Right kidney (tissue), 9 donors: ENCODE data around the gene ACVRL1.

Experiments used
- DNase-seq: peaks from one replicate; pipeline ENCODE4 v3.0.0-alpha.2; 2016
- long read RNA-seq, 8 donors: transcript quantifications; one replicate each; lab custom pipeline, GENCODE V29; 2026

ACVRL1 gene
- long read RNA-seq, donor 1, transcript ACVRL1-201 (10 exons, 1,971 nt), result major isoform, 7 of 8 reads
- long read RNA-seq, donor 1, partial matches to known transcripts, result 0 of 8 reads
- long read RNA-seq, donor 1, other reads (novel, unspliced or antisense), result 0 of 8 reads
- long read RNA-seq, donor 2, partial matches to known transcripts, result 0 of 1 reads
- long read RNA-seq, donor 2, other reads (novel, unspliced or antisense), result 0 of 1 reads
- long read RNA-seq, donor 3, partial matches to known transcripts, result 0 of 1 reads
- long read RNA-seq, donor 3, other reads (novel, unspliced or antisense), result 0 of 1 reads
- long read RNA-seq, donor 4, partial matches to known transcripts, result 0 of 1 reads
- long read RNA-seq, donor 4, other reads (novel, unspliced or antisense), result 0 of 1 reads
- long read RNA-seq, donor 5, partial matches to known transcripts, result 14 of 16 reads
- long read RNA-seq, donor 5, other reads (novel, unspliced or antisense), result 0 of 16 reads
- long read RNA-seq, donor 6, partial matches to known transcripts, result 0 of 3 reads
- long read RNA-seq, donor 6, other reads (novel, unspliced or antisense), result 0 of 3 reads
- long read RNA-seq, donor 7, partial matches to known transcripts, result 0 of 4 reads
- long read RNA-seq, donor 7, other reads (novel, unspliced or antisense), result 0 of 4 reads
- long read RNA-seq, donor 8, partial matches to known transcripts, result 0 of 2 reads
- long read RNA-seq, donor 8, other reads (novel, unspliced or antisense), result 0 of 2 reads

DNA sequence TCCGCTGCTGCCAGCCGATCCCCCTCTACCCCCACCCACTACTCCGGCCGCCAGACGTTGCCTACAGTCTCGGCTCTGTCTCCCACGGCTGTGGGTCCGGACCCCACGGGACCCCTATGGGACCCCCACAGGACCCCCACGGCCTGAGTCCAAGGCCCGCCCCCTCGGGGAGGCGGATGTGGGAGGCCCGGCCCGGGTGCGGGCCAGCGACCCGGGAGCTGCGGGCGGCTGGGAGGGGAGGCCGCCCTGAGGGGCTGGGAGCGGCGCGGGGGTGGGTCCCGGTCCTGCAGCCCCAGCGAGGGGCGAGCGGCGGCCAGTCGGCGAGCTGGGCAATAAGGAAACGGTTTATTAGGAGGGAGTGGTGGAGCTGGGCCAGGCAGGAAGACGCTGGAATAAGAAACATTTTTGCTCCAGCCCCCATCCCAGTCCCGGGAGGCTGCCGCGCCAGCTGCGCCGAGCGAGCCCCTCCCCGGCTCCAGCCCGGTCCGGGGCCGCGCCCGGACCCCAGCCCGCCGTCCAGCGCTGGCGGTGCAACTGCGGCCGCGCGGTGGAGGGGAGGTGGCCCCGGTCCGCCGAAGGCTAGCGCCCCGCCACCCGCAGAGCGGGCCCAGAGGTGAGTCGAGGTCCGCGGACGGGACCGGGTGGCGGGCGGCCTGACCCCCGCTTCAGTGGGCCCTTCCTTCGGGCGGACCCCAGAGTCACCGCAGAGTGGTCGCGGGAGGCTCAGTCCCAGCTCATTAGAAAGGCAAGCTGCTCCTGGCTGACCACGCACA, at the start of gene ACVRL1:
TSS of gene ACVRL1 (plus strand) at position 422 of the 773 bp plus-strand sequence. CDS start 4,971 bp downstream, outside the sequence.
- DNase-seq, result peak; percentile 69

DNA sequence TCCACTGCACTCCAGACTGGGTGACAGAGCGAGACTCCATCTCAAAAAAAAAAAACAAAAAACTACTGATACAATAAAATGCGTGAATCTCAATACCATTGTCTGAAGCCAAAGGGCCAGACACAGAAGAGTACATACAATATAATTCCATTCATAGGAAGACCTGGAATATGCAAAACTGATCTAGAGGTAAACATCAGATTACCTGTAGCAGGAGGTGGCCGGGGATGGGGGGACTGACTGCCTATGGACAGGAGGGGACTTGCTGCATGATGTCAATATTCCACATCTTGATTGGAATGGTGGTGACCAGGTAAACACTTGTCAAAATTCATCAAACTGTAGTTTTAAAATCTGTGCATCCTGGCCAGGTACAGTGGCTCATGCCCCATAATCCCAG, 46.3 kb upstream of the ACVRL1 start:
- DNase-seq, result no peak

DNA sequence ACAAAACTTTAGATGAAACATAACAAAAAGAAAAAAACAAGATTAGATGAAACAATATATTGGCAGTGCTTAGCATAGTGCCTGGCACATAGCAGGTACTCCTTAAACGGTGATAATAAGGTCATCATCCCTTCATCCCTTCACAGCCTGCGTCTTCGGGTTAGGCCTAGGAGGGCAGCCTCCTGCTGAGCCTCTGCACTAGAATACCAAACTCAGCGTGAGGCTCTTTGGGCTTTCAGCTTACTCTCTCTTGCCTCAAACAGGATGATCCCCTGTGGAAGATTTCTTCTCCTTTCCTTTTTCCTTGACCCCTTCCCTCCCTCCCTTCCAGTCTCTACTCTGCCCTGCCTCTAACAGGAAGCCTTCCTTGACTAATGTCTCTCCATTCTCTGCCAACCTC, 44.4 kb upstream of the ACVRL1 start:
- no peak for DNase-seq

DNA sequence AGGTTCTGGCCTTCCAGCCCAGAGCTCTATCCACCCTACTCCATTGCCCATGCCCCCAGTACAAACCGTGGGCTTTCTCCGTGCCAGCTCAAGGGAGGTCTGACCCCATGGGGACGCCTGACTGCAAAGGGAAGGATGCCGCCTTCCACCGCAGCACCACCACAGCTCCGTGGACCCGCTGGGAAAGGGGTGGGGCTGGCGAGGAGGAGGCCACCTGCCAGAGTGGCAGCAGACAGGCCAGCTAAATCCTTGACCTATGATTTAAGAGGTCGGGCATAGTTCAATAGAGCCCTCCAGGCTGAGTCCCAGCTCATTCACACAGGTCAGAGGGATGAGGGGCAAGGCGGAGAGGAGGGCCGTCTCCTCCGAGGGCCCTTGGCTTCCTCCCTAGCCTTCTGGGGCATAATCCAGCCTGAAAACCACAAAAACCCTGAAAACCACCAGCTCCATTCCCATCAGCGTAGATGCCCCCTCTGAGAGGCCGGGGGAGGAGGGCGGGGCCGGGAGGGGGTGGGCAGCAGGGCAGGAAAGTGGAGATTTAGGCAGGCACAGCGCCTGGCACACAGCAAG, 43.9 kb upstream of the ACVRL1 start:
- DNase-seq, result no peak

DNA sequence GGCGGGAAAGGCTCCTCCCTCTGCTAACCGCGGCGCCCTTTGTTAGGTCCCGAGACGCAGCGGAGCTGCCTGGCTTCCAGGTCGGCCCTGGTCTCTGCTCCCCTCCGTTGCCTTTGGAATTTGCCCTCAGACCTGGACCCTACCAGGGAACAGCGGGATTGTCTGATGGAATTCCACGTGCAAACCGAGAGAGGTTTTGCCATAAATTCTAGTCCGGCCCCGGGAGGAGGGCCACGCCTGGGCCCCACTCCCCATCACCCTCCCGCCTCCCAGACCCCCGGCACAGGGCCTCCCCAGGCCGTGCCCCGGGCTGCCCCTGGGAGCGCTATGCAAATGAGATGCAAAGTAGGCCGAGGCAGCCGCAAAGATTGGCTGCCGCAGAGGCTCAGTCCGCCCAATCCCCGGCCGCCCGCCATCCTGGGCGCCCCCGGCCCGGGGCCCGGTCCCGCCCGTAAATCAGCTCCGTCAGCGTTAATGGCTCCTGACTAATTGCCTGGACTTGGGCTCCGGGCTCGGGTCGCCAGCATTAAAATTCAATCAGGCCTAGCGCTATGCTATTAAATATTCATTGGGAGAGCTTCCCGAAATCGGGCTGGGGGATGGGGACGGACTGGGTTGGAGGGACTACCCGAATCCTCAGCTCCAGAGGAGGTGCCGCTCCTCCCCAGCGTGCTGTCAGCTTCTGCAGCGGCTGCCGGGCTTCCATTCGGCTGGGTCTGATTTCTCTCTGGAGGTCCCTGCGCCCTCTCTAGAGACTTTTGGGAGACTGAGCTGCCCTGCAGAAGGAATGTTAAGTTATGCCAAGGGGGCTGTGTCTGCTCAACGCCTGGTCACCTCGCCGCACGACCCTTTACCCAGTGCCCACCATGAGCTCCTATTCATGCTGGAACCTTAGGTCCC, 43.1 kb upstream of the ACVRL1 start:
- peak; percentile 85 for DNase-seq

DNA sequence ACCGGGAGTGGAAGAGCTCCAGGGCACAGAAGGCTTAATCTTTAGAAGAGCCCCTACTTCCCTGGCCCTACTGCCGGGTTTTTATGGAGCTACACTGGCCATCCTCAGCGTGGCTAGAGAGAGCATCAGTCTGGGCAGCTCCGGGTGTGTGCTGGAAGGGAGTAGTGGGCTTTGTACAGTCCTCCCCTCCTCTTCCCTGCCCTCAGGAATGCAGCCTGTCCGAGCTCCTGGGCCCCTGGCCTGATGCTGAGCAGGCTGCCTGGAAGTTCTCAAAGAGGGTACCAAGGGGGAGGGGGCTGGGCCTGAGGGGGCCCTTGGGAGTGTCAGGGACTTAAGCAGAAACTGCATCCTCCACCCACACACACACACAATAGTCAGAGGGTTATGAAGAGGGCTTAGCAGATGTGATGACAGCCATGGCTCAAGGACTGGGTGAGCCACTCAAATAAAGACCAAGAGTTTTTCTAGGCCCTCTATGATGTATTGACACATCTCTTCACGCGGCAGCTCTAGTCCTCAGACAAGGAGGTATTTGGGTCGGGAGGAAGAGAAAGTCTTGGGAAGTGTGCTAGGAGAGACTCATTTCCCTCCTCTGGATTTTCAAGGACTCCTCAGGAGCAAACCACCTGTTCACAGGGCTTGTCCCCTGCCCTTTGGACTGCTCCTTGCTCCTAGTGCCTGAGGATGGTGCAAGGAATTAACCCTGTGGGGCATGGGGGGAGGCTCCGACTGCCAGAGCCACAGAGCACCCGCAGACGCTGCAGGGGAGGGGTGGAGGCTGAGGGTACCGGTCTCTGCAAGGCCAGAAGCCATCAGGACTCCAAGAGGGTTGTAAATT, 42.3 kb upstream of the ACVRL1 start:
- DNase-seq, result no peak

DNA sequence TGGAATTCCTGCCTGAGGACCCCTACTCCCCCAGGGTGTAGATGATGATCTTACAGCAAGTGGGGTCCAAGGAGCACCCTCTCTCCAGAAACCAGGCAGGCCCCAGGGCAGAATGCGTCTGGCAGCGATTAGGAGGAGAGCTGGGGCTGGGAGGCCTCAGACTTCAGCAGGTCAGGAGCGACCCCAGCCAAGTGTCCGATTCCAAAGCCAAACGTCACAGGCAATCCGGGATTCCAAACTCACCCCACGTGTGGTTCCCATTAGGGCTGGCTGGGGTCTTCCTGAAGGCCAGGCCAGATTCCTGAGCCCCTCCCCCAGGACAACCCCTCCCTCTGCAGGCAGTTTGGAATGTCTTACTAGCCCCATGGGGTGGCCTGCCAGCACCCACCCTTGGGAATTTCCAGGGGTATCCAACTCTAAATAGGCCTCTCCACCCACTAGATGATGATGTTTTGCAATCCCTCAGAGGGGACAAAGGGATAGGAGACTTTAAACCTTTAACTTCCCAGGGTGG, 41.5 kb upstream of the ACVRL1 start:
- DNase-seq, result no peak

DNA sequence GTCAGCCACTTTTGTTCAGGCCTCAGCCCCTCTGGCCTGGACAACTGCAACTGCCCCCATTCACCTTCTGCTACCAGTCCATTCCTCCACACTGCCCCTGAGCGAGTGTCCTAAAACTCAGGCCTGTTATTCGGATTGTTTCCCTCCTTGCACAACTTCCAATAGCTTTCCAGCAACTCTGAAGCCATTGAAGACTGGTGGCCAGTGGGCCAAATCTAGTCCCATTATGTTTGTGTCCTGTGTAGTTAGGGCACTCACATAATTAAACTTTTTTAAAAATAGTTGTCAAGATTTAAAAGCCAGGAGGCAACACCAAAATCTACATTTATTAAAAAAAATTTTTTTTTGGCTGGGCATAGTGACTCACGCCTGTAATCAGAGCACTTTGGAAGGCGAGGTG, 41.0 kb upstream of the ACVRL1 start:
- no peak for DNase-seq

DNA sequence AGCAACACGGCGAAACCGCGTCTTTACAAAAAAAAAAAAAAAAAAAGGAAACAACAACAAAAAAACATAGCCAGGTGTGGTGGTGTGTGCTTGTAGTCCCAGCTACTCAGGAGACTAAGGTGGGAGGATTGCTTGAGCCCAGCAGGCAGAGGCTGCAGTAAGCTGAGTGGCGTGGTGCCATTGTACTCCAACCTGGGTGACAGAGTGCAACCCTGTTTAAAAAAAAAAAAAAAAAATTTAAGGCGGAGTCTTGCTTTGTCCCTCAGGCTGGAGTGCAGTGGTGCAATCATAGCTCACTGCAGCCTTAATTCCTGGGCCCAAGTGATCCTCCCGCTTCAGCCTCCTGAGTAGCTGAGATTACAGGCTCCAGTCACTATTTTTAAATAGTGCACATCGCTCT, 40.5 kb upstream of the ACVRL1 start:
- no peak for DNase-seq

DNA sequence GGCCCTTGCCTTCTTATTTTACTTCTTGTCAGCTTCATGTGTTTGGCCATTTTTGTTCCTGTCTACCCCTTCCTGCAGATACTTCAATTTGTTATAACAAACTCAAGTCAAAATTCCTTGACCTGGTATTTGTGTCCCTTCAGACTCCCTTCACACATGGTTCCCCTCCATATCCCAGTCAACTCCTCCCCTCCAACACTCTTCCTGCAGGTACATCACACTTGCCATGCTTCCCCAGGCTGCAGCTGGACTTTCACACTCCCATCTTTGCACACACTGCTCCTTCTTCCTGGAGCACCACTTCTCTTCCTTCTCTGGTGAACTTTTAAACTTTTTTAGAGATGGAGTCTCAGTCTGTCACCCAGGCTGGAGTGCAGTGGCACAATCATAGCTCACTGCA, 39.9 kb upstream of the ACVRL1 start:
- no peak for DNase-seq

DNA sequence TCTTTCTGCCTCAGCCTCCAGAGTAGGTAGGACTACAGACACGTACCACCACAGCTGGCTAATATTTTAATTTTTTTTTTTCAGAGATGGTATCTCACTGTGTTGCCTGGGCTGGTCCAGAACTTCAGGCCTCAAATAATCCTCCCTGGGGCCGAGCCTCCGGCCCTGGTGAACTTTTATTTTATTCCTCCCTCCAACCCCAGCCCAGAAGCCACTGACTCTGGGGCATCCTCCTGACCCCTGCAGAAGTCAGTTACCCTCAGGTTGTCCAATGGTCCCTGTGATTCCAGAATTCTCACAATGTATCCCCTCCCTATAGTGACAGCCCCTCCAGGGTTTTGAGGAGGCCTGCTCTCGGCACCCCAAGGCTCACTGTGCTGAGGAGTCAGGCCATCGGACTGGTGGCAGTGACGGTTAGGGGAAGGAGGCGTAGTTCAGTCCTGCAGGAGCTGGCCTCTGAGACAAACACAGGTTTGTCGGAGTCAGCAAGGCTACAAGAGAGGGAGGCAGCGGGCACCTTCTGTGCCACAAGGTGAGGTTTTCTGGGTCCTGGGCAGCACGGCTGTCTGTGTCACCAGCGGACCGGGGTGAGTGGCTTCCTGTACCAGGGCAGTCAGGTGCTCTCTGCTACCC, 39.4 kb upstream of the ACVRL1 start:
- no peak for DNase-seq

DNA sequence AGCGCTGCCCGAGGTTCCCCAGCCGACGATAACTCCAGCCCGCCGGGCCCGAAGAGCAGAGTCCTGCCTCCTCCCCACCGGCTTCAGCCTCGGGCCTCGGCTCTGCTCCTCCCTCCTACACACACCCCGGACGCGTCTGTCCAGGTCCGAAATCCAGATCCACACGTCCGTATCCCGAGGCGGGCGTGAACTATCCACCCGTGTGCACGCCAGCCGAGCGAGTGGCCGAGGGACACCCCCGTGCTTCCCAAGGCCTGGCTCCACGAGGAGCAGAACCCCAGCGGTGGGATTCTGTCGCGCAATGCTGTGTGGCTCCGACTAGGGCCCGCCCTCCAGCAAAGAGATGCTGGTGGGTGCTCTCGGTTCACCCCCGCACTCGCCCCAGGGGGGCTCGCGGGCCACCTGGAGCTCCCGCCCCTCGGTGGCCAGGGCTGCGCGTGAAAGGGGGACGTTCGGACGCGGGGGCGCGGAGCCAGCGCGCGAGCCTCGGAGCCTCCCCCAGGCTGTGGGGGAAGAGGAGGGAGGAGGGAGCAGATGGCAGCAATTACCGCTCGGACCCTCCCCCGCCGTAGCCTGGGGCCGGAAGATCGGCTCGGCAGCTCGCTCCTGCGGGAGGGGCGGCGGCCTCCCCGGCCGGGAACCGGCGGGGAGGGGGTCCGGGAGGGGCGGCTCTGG, 38.3 kb upstream of the ACVRL1 start:
- DNase-seq, result peak; percentile 89

DNA sequence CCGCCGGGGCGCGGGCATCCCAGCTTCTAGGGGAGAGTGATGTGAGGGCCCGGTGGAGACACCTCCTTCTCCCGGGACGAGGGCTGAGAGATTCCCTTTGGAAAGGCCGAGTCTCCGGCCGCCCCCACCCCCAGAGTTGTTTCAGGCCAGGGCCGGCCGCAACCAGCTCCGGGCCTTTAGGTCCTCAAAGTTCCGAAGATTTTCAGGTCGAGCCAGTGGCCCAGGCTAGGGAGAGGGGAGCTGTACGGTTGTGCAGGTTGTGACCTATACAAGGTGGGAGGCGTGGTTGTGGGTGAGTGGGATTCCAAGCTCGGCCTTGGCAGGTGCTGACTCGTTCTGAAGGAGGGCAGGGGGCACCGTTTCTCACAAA, 37.8 kb upstream of the ACVRL1 start:
- peak; percentile 61 for DNase-seq

DNA sequence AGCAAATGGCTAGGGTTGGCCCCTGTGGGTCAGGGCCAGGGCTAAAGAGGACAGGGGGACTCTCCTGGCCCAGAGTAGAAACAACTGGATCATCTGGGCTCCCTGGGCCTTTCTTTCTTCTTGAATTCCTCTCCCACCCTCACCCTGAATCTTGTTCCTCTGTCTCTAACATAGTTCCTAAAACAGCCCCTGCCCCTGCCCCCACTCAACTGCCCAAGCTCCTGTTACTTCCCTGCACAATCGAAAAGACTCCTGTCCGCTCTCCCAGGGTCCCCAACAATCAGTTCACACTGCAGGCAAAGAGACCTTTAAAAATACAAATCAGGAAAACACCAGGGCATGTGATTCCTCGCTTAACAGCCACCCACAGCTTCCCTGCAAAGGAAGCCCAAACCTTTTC, 37.4 kb upstream of the ACVRL1 start:
- DNase-seq, result no peak

DNA sequence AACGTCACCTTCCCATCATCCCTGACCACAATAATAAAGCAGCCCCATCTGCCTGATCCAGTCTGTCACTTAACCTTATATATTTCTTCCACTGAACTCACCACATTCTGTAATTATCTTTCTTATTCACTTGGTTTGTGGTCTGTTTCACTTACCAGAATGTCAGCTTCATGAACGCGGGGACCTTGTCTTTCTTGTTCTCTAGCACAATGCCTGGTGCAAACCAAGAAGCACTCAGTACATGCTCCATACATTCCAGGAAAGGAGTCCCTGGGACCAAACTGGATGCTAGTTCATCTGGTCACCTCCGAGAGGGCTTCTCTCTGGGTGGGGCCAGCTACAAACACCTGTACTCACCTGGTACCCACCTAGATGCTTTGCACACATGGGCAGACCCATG, 36.8 kb upstream of the ACVRL1 start:
- no peak for DNase-seq

DNA sequence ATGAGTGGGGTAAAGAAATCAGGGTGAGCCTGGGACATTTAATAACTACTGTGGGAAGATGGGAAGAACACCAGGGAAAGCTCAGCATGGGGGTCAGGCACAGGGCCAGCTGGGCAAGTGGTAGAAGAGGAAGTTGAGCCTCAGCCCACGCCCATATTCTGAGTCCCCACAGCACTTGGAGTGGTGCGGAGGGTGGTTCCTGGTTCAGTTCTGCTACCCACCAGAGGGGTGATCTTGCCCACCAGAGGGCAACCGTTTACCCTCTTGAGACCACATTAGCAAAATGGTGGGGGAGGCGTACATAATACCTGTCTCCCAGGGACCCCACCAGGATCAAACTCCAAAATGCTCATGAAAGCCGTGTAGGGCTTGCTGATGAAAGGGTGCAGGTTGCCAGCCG, 36.2 kb upstream of the ACVRL1 start:
- no peak for DNase-seq

DNA sequence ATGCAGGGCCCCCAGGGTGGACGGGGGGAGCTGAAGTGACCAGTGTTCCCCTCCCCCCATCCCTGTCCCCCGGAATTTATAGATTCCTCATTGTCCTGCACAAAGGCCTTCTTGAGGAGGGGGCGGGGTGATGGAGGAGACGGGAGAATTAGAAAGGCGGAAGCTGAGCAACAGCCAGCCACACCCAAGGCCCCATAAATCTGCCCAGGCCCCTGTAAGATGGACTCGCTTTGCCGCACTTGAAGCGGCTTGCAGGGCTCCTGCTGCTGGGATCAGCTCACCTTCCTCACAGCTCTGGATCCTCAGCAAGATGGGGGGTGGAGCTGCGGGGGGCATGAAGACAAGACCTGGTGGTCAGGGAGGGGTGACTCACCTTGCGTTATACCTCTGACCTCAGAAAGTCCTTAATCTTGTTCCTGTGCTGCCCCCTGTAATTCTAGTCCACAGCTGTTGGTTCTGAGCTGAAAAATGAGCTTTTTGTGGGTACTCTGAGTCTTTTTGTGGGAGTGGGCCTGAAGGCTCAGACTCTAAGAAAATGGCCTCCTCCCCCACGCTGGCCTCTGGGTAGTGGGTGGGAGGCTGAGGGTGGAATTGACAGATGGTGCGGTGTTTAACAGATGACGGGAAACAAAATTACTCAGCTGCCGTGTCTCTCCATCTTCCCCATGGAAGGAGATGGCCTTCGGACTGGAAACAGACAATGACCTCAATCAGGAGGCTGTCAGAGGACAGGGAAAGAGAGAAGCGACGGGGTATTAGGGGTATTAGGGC, 35.2 kb upstream of the ACVRL1 start:
- DNase-seq, result peak; percentile 29

DNA sequence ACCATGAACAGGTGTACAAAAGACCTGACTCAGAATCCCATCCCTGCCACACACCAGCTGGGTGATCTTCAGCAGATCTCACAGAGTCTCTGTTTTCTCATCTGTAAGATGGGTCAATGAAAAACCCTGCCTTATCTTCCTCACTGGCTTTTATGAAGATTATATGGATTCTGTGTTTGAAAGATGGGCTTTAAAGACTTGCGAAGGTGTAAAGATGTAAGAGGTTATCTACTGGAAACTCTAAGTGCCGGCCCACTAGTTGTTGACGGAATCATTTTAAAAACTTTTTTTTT, 34.7 kb upstream of the ACVRL1 start:
- DNase-seq, result no peak
